Measurements from ENCODE around the gene PTPRZ1. TPM values are rescaled to one million over a fixed set of nuclear protein-coding genes. Genes with fewer than 3 reads are reported as not detected.

PTPRZ1 gene
- total and polyA plus RNA-seq, 4 donors = 0.07 to 0.17 (median 0.09) TPM; not detected in 1

GRCh38 chr7:121992068-121992467 lies 119.1 kb downstream of the PTPRZ1 start:
- Histone ChIP-seq H3K36me3 (ENCODE audit: control insufficient read depth in 4 of 4, insufficient read depth in 3 of 4, low read depth in 1 of 4, low read length in 3 of 4) (no peaks in the 10 kb centered on the region), H3K4me1 (ENCODE audit: control insufficient read depth in 4 of 4, insufficient read depth in 4 of 4, low read length in 3 of 4) (no peaks in the 10 kb centered on the region), H3K9ac (ENCODE audit: low read depth in 1 of 2, low read length in 2 of 2) (no peak overlapping the region), H3K27me3 (ENCODE audit: control insufficient read depth in 4 of 4, insufficient read depth in 4 of 4, low read length in 3 of 4) (no peaks in the 10 kb centered on the region), H3K4me3 (ENCODE audit: low read depth in 1 of 3, low read length in 3 of 3) (no peak overlapping the region), H3K9me3 (ENCODE audit: control insufficient read depth in 4 of 4, low read length in 3 of 4) (no peaks in the 10 kb centered on the region), H3K27ac (ENCODE audit: low read depth in 1 of 2, low read length in 2 of 2) (no peak overlapping the region)
- 84% methylated on average over 4 of the region's 4 CpGs for WGBS
- DNase-seq (ENCODE audit: low spot score) = no peak
- TF ChIP-seq TAF1 (conservative IDR thresholded peaks at IDR 0.05) (no peak), ZBTB33 (IDR thresholded peaks at IDR 0.05) (no peak), EGR1 (IDR thresholded peaks at IDR 0.05; ENCODE audit: low read depth in 2 of 2) (no peak), SP1 (IDR thresholded peaks at IDR 0.05) (no peak), RXRA (IDR thresholded peaks at IDR 0.05) (no peak), GABPA (IDR thresholded peaks at IDR 0.05 in 1 of 2, conservative IDR thresholded peaks at IDR 0.05 in 1 of 2) (no peak), YY1 (IDR thresholded peaks at IDR 0.05) (no peak), HNF4A (conservative IDR thresholded peaks at IDR 0.05) (no peak), REST (IDR thresholded peaks at IDR 0.05) (no peak), CTCF (IDR thresholded peaks at IDR 0.05; ENCODE audit: low read depth, low read length, missing input control) (no peak), JUND (IDR thresholded peaks at IDR 0.05) (no peak), NR2F2 (IDR thresholded peaks at IDR 0.05) (no peak), FOXA1 (IDR thresholded peaks at IDR 0.05) (no peak), MAX (IDR thresholded peaks at IDR 0.05) (no peak), FOXA2 (IDR thresholded peaks at IDR 0.05) (no peak), RAD21 (IDR thresholded peaks at IDR 0.05) (no peak), ATF3 (IDR thresholded peaks at IDR 0.05) (no peak)
